H7 (cell line): ENCODE measurements around the gene COL4A1. TPM values are rescaled to one million over a fixed set of nuclear protein-coding genes. Genes with fewer than 3 reads are reported as not detected.

ENCODE experiments used
- DNase-seq: peaks from one replicate; pipeline ENCODE4 v3.0.0; 2012
- H3K27me3 ChIP-seq: 2 replicates; pipeline ENCODE4 v1.6.0; 2011; ENCODE audit warnings: mild to moderate bottlenecking, low read length; ENCODE audit not compliant: control insufficient read depth, insufficient read depth
- H3K36me3 ChIP-seq: replicated peaks from 2 replicates; pipeline ENCODE4 v1.5.1; 2011; ENCODE audit warnings: low read length; ENCODE audit not compliant: control insufficient read depth, insufficient read depth
- H3K4me3 ChIP-seq: 2 replicates; pipeline ENCODE4 v1.5.1; 2011; ENCODE audit warnings: low read depth, mild to moderate bottlenecking, control low read depth, low read length, moderate library complexity; ENCODE audit not compliant: insufficient read depth
- total RNA-seq: library from RNA; depleted of rRNA; stranded (reverse); fragments of >200 nt; shearing (Covaris generic); gene quantifications from 2 replicates; pipeline ENCODE4 v1.2.3, GENCODE V29; 2014

Gene COL4A1
- total RNA-seq, 1 experiment from 2014 or later, result 135 TPM

GRCh38 chr13:110156301-110157049 is 150.5 kb downstream of the COL4A1 start:
- peaks cover 5% of the 10 kb centered on the region for H3K36me3 ChIP-seq
- DNase-seq, result no peak
- H3K27me3 ChIP-seq, result no peaks in the 10 kb centered on the region

DNA sequence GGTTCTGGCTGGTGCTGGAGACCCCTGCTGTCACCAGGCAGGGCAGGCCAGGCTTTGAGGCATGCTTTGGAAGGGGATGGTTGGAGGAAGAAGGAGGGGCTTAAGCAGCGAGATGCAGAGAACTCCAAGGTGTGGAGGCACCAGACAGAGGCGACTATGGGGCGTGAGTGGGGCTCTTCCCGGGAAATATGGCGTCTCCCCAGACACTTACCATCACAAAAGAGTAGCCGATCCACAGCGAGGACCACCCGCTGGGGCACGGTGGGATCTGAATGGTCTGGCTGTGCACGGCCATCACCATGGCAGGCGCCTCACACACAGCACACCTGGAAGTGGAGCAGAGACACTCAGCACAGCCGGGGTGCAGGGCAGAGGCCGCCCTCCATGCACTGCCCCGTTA is 151.9 kb downstream of the COL4A1 start:
- Histone ChIP-seq H3K27me3 (no peaks in the 10 kb centered on the region), H3K4me3 (no peak overlapping the region), H3K36me3 (no peaks in the 10 kb centered on the region)
- peak; percentile 70 for DNase-seq

More at GRCh38 chr13:110156301-110157049, 150.5 kb downstream of the COL4A1 start:
- no peak overlapping the region for H3K4me3 ChIP-seq

DNA sequence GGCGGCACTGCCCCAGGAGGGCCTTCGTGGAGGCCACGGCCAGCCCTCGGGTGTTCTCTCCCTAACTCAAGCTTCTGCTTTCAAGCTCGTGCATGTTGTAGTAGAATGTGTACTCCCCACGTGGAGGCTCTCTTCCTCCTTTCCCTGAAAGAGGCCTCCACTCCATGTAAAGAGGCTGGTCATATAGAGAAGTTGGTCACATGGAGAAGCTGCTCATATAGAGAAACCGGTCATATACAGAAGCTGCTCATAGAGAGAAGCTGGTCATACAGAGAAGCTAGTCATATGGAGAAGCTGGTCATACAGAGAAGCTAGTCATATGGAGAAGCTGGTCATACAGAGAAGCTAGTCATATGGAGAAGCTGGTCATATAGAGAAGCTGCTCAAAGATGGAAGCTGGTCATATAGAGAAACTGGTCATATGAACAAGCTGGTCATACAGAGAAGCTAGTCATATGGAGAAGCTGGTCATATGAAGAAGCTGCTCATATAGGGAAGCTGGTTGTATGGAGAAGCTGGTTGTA is 152.5 kb downstream of the COL4A1 start:
- no peak for DNase-seq
- H3K27me3 ChIP-seq, result no peaks in the 10 kb centered on the region
- no peak overlapping the region for H3K4me3 ChIP-seq
- no peaks in the 10 kb centered on the region for H3K36me3 ChIP-seq

GRCh38 chr13:110152351-110152750 is 154.6 kb downstream of the COL4A1 start:
- Histone ChIP-seq H3K27me3 (no peaks in the 10 kb centered on the region), H3K36me3 (no peaks in the 10 kb centered on the region), H3K4me3 (no peak overlapping the region)
- DNase-seq, result no peak

- Histone ChIP-seq H3K27me3 (no peaks in the 10 kb centered on the region), H3K4me3 (no peak overlapping the region), H3K36me3 (no peaks in the 10 kb centered on the region)
- no peak for DNase-seq
These were observed 155.5 kb downstream of the COL4A1 start for GRCh38 chr13:110151462-110151861.

- no peak for DNase-seq
- Histone ChIP-seq H3K4me3 (no peak overlapping the region), H3K36me3 (no peaks in the 10 kb centered on the region), H3K27me3 (no peaks in the 10 kb centered on the region)
These were observed 156.4 kb downstream of the COL4A1 start for GRCh38 chr13:110150384-110151101.

DNA sequence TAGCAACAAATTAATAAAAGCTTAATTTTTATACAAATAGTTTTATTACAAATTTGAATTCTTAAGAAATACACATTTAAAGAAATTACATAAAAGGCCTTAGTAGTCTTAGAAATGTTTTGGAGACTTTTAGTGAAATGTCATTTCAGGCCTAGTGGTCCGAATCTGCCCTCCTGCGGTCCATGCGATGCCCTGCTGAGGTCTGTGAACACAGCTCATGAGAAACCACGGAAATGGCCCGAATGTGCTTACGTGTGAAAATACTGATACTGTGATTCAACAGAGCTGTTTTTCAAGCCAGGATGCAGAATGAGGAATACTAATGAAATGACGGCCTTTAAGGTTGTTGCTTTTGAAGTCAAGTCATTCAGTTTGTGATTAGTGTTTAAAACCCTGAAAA is 157.9 kb downstream of the COL4A1 start:
- DNase-seq, result no peak
- H3K27me3 ChIP-seq, result no peaks in the 10 kb centered on the region
- no peaks in the 10 kb centered on the region for H3K36me3 ChIP-seq
- H3K4me3 ChIP-seq, result no peak overlapping the region

DNA sequence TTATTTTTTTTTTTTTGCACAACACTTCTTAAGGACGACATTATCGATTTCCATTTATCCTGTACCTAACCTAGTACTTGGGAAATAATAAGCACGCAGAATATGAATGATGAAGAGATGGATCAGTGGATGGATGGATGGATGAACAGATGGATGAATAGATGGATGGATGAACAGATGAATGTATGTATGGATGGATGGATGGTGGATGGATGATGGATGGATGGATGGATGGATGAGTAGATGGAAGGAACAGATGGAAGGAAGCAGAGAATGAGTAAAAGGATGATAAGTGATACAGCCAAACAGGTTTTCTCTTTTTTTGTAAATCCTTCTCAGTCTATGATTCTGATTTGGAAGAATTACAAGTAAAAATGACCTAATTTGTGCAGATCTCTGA is 166.9 kb downstream of the COL4A1 start:
- H3K36me3 ChIP-seq, result no peaks in the 10 kb centered on the region
- peaks cover 2% of the 10 kb centered on the region; the same call in 1 of the 2 replicates for H3K27me3 ChIP-seq
- H3K4me3 ChIP-seq, result no peak overlapping the region
- no peak for DNase-seq

- H3K36me3 ChIP-seq, result no peaks in the 10 kb centered on the region
These were observed 168.3 kb downstream of the COL4A1 start for GRCh38 chr13:110138700-110139036.

DNA sequence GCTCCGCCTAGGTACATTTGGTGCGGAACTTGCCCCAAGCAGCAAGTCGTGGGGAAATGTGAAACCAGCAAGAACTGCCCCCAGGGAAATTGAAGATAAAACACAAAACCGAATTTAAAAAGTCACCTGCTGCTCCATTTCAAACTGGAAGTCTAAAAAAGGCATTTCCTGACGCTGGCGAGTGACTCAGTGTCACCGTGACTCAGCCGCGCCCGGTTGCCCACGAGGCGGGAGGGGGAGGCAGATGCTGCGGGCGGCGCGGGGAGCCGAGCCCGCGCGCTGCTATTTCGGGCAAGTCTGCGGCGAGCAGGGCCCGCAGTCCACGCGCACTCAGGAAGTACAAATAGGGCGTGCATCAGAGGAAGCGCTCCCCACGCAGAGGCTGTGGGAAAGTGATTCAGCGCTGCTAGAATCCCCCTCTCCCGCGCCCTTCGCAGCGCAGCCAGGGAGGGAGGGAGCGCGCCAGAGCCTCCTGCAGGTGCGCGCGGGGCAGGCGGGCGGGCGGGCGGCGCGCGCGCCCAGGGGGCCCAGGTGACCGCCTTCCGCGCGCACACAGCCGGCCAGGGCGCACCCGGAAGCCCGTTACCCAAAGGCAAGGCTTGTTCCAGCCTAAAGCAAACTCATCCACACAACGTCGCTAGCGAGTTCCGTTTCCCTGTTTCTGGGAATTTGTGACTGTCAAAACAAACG is 168.8 kb downstream of the COL4A1 start:
- peak; percentile 91 for DNase-seq
- peak overlapping the region; percentile 67 for H3K4me3 ChIP-seq
- no peaks in the 10 kb centered on the region for H3K36me3 ChIP-seq
- peaks cover 2% of the 10 kb centered on the region; the same call in 1 of the 2 replicates for H3K27me3 ChIP-seq

More at GRCh38 chr13:110138700-110139036, 168.3 kb downstream of the COL4A1 start:
- DNase-seq, result no peak
- Histone ChIP-seq H3K27me3 (peaks cover 2% of the 10 kb centered on the region; the same call in 1 of the 2 replicates), H3K4me3 (peak overlapping the region; percentile 67)

DNA sequence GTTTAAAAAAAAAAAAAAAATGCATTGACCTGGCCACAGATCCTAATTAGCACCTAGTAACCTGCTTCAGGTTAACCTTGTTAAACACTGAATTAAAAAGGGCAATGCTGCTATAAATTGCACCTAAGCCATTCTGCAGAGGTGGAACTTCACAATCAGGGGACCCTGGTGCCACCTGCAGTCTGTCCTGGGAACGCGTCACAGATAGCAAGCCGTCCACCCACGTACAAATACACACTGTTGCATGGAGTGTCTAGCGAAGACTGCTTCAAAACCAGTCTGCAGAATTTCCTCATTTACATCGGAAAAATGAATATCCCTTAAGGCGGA is 169.3 kb downstream of the COL4A1 start:
- peaks cover 2% of the 10 kb centered on the region; the same call in 1 of the 2 replicates for H3K27me3 ChIP-seq
- no peaks in the 10 kb centered on the region for H3K36me3 ChIP-seq
- peak overlapping the region; percentile 67 for H3K4me3 ChIP-seq
- DNase-seq, result no peak

DNA sequence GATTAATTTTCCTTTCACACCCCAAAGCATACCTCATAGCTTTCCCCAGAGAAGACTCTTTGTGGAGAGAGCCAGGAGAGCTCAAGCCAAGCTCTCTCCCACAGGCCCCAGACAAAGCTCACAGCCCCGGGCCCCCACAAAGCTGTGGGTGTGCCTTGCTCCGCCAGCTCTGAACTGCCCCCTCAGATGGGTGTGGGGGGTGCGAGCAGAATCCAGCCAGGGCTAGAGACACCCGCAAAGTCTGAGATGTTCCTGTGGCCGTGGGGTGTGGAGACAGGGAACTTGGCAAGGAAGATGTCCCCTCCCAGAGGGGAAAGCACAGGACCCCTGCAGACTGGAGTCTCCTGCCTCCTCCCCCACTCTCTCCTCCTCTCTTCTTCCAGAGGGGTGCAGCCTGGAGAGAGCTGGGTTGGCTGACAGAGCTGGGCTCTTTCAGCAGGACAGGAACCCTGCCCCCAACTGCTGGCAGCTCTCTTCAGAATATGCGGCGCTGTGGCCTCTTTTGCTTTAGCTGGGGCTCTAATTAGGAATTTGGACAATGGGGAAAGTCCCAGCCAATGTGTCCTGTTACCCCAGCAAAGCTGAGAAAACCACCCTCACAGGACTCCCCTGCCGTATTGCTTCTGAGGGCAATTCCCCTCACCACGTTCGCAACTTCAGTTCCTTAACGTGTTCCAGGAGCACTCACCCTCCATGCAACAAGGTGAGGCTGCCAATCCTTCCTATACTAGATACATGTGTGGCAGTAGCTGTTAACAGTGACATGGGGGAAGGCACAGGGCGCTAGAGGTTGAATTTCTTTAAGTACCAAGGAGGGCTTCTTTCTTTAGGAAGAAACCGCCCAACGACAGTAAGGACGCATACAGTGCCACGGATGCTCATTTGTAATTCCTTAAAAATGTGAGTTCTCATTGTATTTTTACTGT is 170.0 kb downstream of the COL4A1 start:
- Histone ChIP-seq H3K27me3 (peaks cover 2% of the 10 kb centered on the region; the same call in 1 of the 2 replicates), H3K4me3 (no peak overlapping the region), H3K36me3 (no peaks in the 10 kb centered on the region)
- DNase-seq, result peak; percentile 75

DNA sequence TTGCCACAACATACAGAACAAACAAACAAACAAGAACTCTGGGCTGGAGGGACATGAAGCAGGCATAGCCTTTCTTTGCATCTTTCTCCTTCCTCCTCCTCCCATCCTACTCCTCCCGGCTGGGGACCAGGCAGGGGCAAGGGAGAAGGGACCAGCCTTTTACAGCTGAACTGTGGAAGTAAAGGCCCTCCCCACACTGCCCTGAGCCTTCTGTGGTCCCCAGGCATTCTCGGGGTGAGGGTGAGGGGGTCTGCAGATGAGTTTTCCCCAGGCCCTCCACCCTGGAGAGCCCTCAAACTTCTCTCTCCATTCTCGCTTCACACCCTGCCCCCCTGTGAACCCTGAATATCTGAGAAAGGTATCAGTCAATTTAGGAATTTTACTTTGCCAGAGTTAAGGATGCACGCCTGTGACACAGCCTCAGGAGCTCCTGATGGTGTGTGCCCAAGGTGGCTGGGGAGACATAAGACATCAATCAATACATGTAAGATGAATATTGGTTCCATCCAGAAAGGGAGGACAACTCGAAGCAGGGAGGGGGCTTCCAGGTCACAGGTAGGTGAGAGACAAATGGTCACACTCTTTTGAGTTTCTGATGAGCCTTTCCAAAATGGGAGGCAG is 170.9 kb downstream of the COL4A1 start:
- H3K27me3 ChIP-seq, result peaks cover 2% of the 10 kb centered on the region; the same call in 1 of the 2 replicates
- no peaks in the 10 kb centered on the region for H3K36me3 ChIP-seq
- no peak overlapping the region for H3K4me3 ChIP-seq
- DNase-seq, result no peak
